ENCODE results near the gene PARN.
A peak's percentile ranks its signal among the peaks of the same experiment; 100 is the strongest.
"Not testable (repeated sequence)": the region's sequence is repeated elsewhere in the genome, so short reads cannot be mapped to it uniquely, and the experiment has no call there.

PARN gene

GRCh38 chr16:14462811-14463210 lies 167.2 kb downstream of the PARN start:
- no peak for DNase-seq

- no peak for DNase-seq
These were observed 169.3 kb downstream of the PARN start for GRCh38 chr16:14460726-14461125.

DNA sequence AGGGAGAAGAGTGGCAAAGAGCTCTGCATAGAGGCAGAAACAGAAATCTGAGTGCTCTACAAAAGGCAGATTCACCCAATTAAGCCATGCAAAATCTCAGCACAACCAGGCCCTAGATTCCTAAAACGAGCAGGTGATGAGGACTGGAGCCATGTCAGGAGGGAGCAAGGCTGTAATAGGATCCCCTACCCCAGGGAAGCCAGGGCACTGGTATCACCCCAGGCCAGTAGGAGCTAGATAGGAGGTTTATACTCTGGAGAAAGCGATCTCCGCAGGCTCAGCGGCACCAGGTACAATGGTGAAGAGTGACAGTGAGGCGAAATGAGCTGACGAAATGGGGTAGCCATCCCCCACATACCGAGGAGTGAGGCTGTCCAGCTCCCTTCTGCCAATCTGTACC lies 171.5 kb downstream of the PARN start:
- no peak for DNase-seq

DNA sequence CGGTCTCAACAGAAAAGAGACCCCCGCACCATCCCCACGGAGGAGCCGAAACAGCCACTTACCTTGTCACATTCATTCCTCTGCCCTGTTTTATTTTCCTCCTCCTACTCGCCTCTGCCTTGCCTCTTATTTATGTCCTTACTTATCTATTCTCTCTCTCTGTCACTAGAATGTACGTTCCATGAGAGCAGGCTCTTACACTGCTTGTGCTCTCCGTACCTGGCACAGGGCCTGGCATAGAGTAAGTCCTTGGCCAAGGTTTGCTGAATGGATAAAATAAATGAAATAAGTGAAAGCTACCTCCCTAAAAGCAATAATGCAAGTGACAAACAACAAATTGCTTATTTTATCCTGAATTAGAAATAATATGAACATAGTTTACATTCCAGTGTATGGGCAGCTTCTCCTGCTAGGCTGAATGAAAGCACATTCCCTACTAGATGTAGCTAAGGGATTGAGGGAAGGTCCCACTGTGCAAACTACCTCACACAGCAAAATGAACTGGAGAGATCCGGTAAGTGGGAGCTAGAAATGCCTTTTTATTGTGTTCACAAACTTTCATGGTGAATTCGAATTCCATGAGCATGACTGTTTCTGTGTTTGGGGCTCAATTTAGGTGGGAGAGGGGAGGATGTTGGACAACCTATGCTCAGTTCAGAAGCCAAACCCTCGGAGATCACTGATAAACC lies 173.1 kb downstream of the PARN start:
- no peak for DNase-seq

GRCh38 chr16:14455573-14455972 lies 174.5 kb downstream of the PARN start:
- no peak for DNase-seq

DNA sequence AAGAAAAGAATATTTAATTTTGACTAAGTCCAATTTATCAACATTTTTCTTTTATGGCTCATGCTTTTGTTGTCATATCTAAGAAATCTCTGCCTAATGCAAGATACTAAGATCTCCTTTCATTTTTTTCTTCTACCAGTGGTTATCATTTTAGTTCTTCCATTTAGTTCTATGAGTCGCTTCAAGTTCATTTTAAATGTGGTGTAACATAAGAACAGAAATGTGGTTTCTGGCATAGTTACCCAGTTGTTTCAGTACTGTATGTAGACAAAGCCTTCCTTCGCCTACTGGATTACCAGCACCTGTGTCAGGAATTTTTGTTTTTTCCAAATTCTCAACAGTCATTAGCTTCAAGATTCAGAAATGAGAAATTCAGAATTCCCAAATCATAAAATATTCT lies 175.7 kb downstream of the PARN start:
- no peak for DNase-seq

- DNase-seq = no peak
These were observed 178.0 kb downstream of the PARN start for GRCh38 chr16:14452066-14452465.

DNA sequence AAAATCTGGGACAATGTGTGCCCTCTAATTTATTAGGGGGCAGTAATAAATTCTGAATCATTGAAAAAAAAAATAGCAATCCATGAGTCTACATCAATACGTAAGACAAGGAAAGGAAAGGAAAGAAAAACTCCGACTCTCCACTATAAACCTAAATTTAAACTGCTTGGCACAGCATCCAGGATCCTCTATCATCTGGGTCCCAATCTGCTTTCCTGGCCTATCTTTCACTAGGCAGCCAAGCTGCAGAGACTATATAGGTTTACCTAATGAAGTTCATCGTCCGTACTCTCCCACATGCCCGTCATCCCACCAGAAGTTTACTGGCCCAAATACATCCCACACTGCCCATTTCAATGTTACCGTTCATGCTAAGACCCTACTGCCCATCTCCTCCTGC lies 179.2 kb downstream of the PARN start:
- no peak for DNase-seq

- DNase-seq = no peak
These were observed 180.1 kb downstream of the PARN start for GRCh38 chr16:14449790-14450480.

DNA sequence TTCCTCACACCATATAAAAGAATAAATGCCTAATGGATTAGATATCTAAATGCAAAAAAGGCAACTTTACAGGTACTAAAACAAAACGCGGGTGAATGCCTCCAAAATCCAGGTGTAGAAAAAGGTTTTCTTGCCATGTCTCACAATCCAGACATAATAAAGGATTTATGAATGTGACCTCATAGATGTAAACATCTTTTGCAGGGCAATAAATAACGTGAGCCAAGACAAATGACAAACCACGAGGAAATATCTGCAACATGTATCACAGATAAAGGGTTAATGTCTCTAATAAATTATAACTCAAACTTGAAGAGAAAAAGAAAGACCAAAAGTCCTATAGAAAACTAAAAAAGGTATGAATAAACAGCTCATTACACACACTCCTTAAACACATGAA lies 180.7 kb downstream of the PARN start:
- DNase-seq = no peak

- DNase-seq = no peak
These were observed 181.2 kb downstream of the PARN start for GRCh38 chr16:14448879-14449278.

DNA sequence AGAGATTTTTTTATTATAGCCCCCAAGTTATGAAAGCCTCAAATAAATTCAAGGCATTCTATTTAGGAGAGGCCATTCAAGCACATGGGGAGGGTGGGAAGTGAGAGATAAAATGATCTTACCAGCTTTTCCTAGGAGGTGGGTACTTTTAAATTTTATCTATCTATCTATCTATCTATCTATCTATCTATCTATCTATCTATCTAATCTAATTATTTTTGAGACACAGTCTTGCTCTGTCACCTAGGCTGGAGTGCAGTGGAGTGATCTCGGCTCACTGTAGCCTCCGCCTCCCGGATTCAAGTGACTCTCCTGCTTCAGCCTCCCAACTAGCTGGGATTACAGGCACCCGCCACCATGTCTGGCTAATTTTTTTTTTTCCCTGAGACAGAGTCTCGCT lies 182.3 kb downstream of the PARN start:
- DNase-seq = no peak

GRCh38 chr16:14446796-14447195 lies 183.3 kb downstream of the PARN start:
- no peak for DNase-seq

- no peak for DNase-seq
These were observed 183.9 kb downstream of the PARN start for GRCh38 chr16:14445937-14446715.

GRCh38 chr16:14444979-14445810 lies 184.9 kb downstream of the PARN start:
- DNase-seq = no peak

DNA sequence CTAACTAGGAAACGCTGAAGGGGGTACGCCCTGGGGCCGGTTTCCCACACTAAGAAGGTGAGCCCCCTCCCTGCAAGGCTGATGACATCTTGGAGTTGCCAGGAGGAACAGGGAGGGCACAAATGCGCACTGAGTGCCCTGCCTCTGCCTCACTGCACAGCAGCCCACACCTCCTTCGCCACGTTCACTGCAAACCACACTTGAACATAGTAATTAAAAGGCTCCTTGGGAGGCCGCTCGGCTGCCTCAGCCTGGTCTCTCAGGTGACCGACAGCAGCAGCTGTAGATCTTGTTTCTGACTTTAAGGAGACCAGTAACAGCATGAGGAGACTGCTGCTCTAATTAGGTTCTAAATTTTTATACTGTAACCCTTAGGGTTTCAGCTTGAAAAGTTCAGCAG lies 188.5 kb downstream of the PARN start:
- peak; percentile 27 for DNase-seq

DNA sequence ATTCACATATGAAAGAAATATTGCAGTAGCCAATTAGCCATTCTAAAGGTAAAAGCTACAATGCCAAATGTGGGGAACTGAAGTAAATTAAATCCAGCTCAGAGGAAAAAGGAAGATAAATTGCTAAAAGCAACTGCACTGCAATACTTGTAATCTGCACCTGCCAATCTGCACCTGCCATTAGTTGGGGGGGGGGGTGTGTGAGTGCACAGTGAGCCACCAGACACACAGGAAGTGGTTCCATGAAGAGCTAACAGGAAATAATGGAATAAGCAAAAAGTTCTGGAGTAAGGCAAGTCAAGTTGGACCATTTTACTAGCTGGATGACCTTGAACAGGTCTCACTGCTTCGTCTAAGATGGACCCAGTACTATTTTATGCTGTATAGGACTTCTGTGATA lies 191.8 kb downstream of the PARN start:
- DNase-seq = no peak

GRCh38 chr16:14437426-14437825 lies 192.6 kb downstream of the PARN start:
- peak; percentile 48 for DNase-seq

- peak; percentile 46 for DNase-seq
These were observed 193.6 kb downstream of the PARN start for GRCh38 chr16:14436401-14436955.

GRCh38 chr16:14434860-14435259 lies 195.2 kb downstream of the PARN start:
- DNase-seq = no peak

DNA sequence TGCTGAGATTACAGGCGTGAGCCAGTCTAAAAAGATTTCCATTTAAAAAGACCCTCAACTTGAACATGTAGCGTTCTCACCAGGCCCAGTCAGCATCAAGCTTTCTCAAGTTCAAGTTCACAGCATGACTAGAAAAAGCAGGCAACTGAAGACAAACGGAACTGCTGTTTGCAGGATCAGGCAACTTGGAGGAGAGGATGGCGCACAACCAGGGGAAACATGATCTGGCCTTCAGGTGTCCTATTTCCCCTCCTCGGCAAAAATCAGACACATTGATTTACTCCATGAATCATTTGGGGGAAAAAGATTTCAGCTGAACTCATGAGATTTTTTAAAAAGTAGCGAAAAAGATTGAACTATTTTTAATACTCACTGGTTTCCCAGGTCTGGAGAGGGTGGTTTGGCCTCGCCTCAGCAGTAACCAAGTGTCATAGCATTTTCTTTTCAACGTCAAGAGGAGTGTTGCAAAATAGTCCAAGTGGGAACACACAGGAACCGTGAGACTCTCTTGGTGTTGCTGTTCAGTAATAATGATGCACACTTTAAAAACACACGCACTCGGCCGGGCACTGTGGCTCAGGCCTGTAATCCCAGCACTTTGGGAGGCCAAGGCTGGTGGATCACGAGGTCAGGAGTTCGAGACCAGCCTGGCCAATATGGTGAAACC lies 201.0 kb downstream of the PARN start:
- DNase-seq = not testable (repeated sequence)

DNA sequence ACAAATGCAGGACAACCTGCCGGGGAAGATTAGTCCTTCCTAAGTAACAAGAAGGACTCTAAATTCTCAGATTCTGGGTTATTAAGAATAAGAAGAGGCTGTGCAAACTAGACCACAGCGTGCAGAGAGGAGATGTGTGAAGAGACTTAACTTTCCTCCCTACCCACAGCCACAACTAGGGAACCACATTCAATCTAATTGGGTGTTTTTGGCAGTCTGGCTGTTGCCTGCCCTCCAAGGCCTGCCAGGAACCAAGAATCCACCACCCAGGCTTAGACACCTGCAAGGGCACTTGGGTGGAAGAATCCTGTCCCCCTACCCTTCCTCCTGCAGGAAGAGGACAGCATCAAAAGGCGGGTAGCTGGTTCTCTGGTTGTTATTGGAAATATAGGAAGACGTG lies 202.0 kb downstream of the PARN start:
- no peak for DNase-seq

Data from femur (tissue), 1 donor.